Smooth muscle cell (in vitro differentiated cells): ENCODE data around the gene GALNS. TPM values are rescaled to one million over a fixed set of nuclear protein-coding genes. Genes with fewer than 3 reads are reported as not detected.

Experiments
- DNase-seq: peaks from one replicate; lab custom pipeline; 2025; ENCODE audit not compliant: unreplicated experiment; lab: John Stamatoyannopoulos, UW
- H2AFZ ChIP-seq: fragments of 200-600 bp; sonication (generic); 2 replicates; pipeline ENCODE4 v1.6.0; 2016; ENCODE audit warnings: antibody characterized with exemption, low read depth, mild to moderate bottlenecking
- H3F3A ChIP-seq: fragments of 200-600 bp; sonication (generic); 2 replicates; pipeline ENCODE4 v1.6.0; 2017; ENCODE audit warnings: antibody characterized with exemption, low read depth
- H3K27ac ChIP-seq: fragments of 200-600 bp; sonication (generic); 2 replicates; pipeline ENCODE4 v1.5.1; 2016; ENCODE audit warnings: low read depth, mild to moderate bottlenecking
- H3K27me3 ChIP-seq: fragments of 200-600 bp; sonication (generic); 2 replicates; pipeline ENCODE4 v1.6.1; 2016; ENCODE audit warnings: low read depth, mild to moderate bottlenecking
- H3K36me3 ChIP-seq: fragments of 200-600 bp; sonication (generic); 2 replicates; pipeline ENCODE4 v1.5.1; 2016; ENCODE audit warnings: low read depth
- H3K4me1 ChIP-seq: fragments of 200-600 bp; sonication (generic); 2 replicates; pipeline ENCODE4 v1.5.1; 2016; ENCODE audit warnings: low read depth
- H3K4me2 ChIP-seq: fragments of 200-600 bp; sonication (generic); 2 replicates; pipeline ENCODE4 v1.6.0; 2016; ENCODE audit warnings: mild to moderate bottlenecking
- H3K4me3 ChIP-seq: fragments of 200-600 bp; sonication (generic); 2 replicates; pipeline ENCODE4 v1.5.1; 2016; ENCODE audit warnings: mild to moderate bottlenecking
- H3K79me2 ChIP-seq: fragments of 200-600 bp; sonication (generic); 2 replicates; pipeline ENCODE4 v1.6.0; 2016; ENCODE audit warnings: low read depth, mild to moderate bottlenecking
- H3K9ac ChIP-seq: fragments of 200-600 bp; sonication (generic); 2 replicates; pipeline ENCODE4 v1.6.0; 2016; ENCODE audit warnings: low read depth
- H3K9me3 ChIP-seq: fragments of 200-600 bp; sonication (generic); replicated peaks from 2 replicates; pipeline ENCODE4 v1.5.1; 2016; ENCODE audit warnings: low read depth
- H4K20me1 ChIP-seq: fragments of 200-600 bp; sonication (generic); 2 replicates; pipeline ENCODE4 v1.6.0; 2016; ENCODE audit warnings: low read depth
- CTCF ChIP-seq: fragments of 200-600 bp; sonication (generic); IDR thresholded peaks from 2 replicates; pipeline ENCODE4 v1.5.1; 2017; ENCODE audit warnings: borderline replicate concordance, mild to moderate bottlenecking, antibody characterized with exemption; ENCODE audit not compliant: insufficient read depth, poor library complexity, severe bottlenecking
- WGBS: methylation state at CpG from one replicate; pipeline ENCODE4 v1.1.7; 2016; ENCODE audit warnings: low lambda C conversion rate; 5-methylcytosine and 5-hydroxymethylcytosine counted together
- polyA plus RNA-seq: library from polyadenylated mRNA; unstranded; fragments of >200 nt; fragmentation: Nextera tagmentation; extraction: Ambion mirVana; gene quantifications from 2 replicates; pipeline ENCODE4 v1.2.1, GENCODE V29; 2016
- total RNA-seq: library from RNA; depleted of rRNA; stranded (reverse); fragments of >200 nt; gene quantifications from 2 replicates; pipeline ENCODE4 v1.2.3, GENCODE V29; 2014

Gene GALNS
- total and polyA plus RNA-seq, 2 experiments from 2014 or later: 20.8 to 21.3 TPM

- Histone ChIP-seq H3K27ac (no peak overlapping the region), H3F3A (no peaks in the 10 kb centered on the region), H3K9ac (no peak overlapping the region), H3K79me2 (no peaks in the 10 kb centered on the region), H3K4me2 (no peak overlapping the region), H4K20me1 (no peaks in the 10 kb centered on the region), H3K27me3 (no peaks in the 10 kb centered on the region), H2AFZ (no peak overlapping the region), H3K4me1 (no peaks in the 10 kb centered on the region), H3K9me3 (no peaks in the 10 kb centered on the region), H3K36me3 (no peaks in the 10 kb centered on the region), H3K4me3 (no peak overlapping the region)
- no peak for TF ChIP-seq CTCF
- 91% methylated on average over 34 of the region's 36 CpGs for WGBS
- DNase-seq: no peak
These were observed 23.7 kb upstream of the GALNS start for GRCh38 chr16:88880226-88881006.

GRCh38 chr16:88879788-88880055, 23.0 kb upstream of the GALNS start:
- Histone ChIP-seq H3K27me3 (no peaks in the 10 kb centered on the region), H4K20me1 (no peaks in the 10 kb centered on the region), H3K9me3 (no peaks in the 10 kb centered on the region), H3K9ac (no peak overlapping the region), H3K27ac (no peak overlapping the region), H3K4me2 (no peak overlapping the region), H3F3A (no peaks in the 10 kb centered on the region), H2AFZ (no peak overlapping the region), H3K79me2 (no peaks in the 10 kb centered on the region), H3K36me3 (no peaks in the 10 kb centered on the region), H3K4me3 (no peak overlapping the region), H3K4me1 (no peaks in the 10 kb centered on the region)
- DNase-seq: no peak
- 90% methylated on average over 6 of the region's 11 CpGs for WGBS
- no peak for TF ChIP-seq CTCF

- Histone ChIP-seq H2AFZ (no peak overlapping the region), H3K4me3 (no peak overlapping the region), H4K20me1 (no peaks in the 10 kb centered on the region), H3K27ac (no peak overlapping the region), H3K9me3 (no peaks in the 10 kb centered on the region), H3K4me2 (no peak overlapping the region), H3K4me1 (no peaks in the 10 kb centered on the region), H3F3A (no peaks in the 10 kb centered on the region), H3K9ac (no peak overlapping the region), H3K27me3 (no peaks in the 10 kb centered on the region), H3K79me2 (no peaks in the 10 kb centered on the region), H3K36me3 (no peaks in the 10 kb centered on the region)
- 90% methylated on average over 35 of the region's 45 CpGs for WGBS
- no peak for DNase-seq
- TF ChIP-seq CTCF: no peak
These were observed 22.4 kb upstream of the GALNS start for GRCh38 chr16:88878967-88879787.
